ENCODE measurements around the gene PIK3C2A.

Gene PIK3C2A

DNA sequence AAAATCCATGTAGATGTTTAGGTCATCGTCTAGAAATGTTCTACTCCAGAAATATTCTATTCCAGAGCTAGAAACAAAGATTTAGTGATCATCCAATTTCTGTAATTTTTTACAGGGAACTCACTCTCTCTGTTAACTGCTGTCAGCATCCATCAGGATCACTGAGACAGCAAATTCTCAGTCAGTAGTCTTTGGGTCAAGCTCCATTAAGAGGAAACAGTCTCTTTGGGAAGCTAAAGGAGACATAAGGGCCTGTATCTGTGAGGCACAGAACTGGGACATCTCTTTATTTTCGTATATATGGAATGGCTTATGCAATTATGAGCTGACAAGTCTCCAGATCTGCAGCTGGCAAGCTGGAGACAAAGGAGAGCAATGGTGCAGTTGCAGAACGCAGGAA is 48.3 kb downstream of the PIK3C2A start:
- no peak for DNase-seq (ENCODE audit: low read depth in 2 of 3, low spot score in 2 of 3)
